Fibroblast of skin of back (primary cell): Measurements from ENCODE around the gene CYCS.
A peak's percentile ranks its signal among the peaks of the same experiment; 100 is the strongest.
"Not testable (repeated sequence)": the region's sequence is repeated elsewhere in the genome, so short reads cannot be mapped to it uniquely, and the experiment has no call there.

ENCODE experiments used
- DNase-seq: peaks from one replicate; pipeline ENCODE4 v3.0.0-alpha.2; 2013

CYCS gene

GRCh38 chr7:25118048-25118753 is 6.9 kb downstream of the CYCS start:
- DNase-seq: no peak

- DNase-seq: no peak
These were observed 7.6 kb downstream of the CYCS start for GRCh38 chr7:25117226-25118047.

- DNase-seq: no peak
These were observed 8.4 kb downstream of the CYCS start for GRCh38 chr7:25116621-25117020.

- not testable (repeated sequence) for DNase-seq
These were observed 14.5 kb downstream of the CYCS start for GRCh38 chr7:25110514-25110913.

GRCh38 chr7:25109276-25109675 is 15.8 kb downstream of the CYCS start:
- DNase-seq: no peak

- DNase-seq: no peak
These were observed 19.1 kb downstream of the CYCS start for GRCh38 chr7:25105911-25106310.

- DNase-seq: no peak
These were observed 21.3 kb downstream of the CYCS start for GRCh38 chr7:25103773-25104172.

GRCh38 chr7:25101817-25102216 is 23.2 kb downstream of the CYCS start:
- DNase-seq: no peak

GRCh38 chr7:25098096-25099046 is 26.7 kb downstream of the CYCS start:
- DNase-seq: peak; percentile 55

GRCh38 chr7:25095516-25096345 is 29.3 kb downstream of the CYCS start:
- peak; percentile 5 for DNase-seq

GRCh38 chr7:25093268-25093826 is 31.7 kb downstream of the CYCS start:
- DNase-seq: peak; percentile 74

- DNase-seq: no peak
These were observed 33.3 kb downstream of the CYCS start for GRCh38 chr7:25091779-25092178.

GRCh38 chr7:25091176-25091575 is 33.9 kb downstream of the CYCS start:
- no peak for DNase-seq

- no peak for DNase-seq
These were observed 34.7 kb downstream of the CYCS start for GRCh38 chr7:25090374-25090773.

GRCh38 chr7:25087855-25088254 is 37.2 kb downstream of the CYCS start:
- no peak for DNase-seq

- no peak for DNase-seq
These were observed 40.2 kb downstream of the CYCS start for GRCh38 chr7:25084821-25085220.

- DNase-seq: no peak
These were observed 41.9 kb downstream of the CYCS start for GRCh38 chr7:25083201-25083600.

GRCh38 chr7:25082041-25082440 is 43.0 kb downstream of the CYCS start:
- DNase-seq: not testable (repeated sequence)

GRCh38 chr7:25077096-25077495 is 48.0 kb downstream of the CYCS start:
- DNase-seq: no peak

GRCh38 chr7:25075459-25075858 is 49.6 kb downstream of the CYCS start:
- peak; percentile 13 for DNase-seq

- peak; percentile 25 for DNase-seq
These were observed 51.6 kb downstream of the CYCS start for GRCh38 chr7:25073451-25073850.
